Stimulated activated CD8-positive, alpha-beta memory T cell treated with anti-CD3 and anti-CD28 coated beads, Interleukin-7, amount 100 ng/mL, for 48 hours (primary cell): ENCODE data around the gene GPS2.

Experiments used
- DNase-seq, 2 donors: peaks; one replicate each; pipeline ENCODE4 v3.0.0-alpha.2; 2020; ENCODE audit warnings: low read depth in 1 of 2; ENCODE audit errors: extremely low read depth in 1 of 2

Gene GPS2, protein sequence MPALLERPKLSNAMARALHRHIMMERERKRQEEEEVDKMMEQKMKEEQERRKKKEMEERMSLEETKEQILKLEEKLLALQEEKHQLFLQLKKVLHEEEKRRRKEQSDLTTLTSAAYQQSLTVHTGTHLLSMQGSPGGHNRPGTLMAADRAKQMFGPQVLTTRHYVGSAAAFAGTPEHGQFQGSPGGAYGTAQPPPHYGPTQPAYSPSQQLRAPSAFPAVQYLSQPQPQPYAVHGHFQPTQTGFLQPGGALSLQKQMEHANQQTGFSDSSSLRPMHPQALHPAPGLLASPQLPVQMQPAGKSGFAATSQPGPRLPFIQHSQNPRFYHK

DNA sequence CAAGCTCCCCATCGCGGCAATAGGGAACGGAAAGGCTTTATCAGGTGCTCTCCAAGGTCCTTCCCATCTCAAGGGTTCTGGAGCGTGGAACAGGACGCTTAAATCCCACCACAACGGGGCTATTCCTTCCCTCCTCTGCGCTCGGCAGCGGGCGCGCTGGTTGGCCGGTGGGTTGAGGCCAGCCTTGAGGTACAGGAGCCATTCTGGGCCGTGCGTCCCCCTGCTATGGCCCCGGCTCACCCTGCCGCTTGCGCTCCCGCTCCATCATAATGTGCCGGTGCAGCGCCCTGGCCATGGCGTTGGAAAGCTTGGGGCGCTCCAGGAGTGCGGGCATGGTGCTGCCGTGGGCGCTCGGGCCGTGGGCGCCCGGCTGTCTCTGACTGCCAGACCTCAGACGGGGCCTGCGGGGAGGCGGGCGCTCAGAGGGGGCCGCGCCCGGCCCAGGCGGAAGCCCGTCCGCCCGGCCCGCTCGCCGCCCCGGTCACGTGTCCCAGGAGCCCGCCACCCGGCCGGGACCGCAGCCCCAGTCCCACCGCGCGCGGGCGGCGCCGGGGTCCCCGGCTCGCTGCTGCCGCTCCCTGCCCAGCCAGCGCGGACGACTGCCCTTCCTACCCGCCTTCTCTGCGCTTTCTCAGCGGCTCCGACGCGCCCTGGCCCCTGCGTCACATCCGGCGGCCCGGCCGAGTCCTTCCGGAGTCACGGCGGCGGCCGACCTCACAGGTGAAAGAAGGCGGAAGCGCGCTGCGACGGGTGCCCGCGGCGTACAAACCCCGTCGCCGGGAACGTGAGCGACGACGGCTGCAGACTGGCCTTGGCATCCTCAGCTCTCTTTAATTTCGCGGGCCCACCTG is at the start of gene GPS2:
Gene GPS2, minus strand, starts transcription at position 642 of the 851 bp plus-strand sequence. Its CDS starts 308 bp downstream, at position 334.
- peak; percentile 86 to 89 for DNase-seq

- DNase-seq = no peak
Measured at GRCh38 chr17:7363311-7363710, 48.2 kb upstream of the GPS2 start.

GRCh38 chr17:7361906-7362305 is 46.7 kb upstream of the GPS2 start:
- no peak for DNase-seq

- DNase-seq = no peak
Measured at GRCh38 chr17:7357381-7357780, 42.2 kb upstream of the GPS2 start.

DNA sequence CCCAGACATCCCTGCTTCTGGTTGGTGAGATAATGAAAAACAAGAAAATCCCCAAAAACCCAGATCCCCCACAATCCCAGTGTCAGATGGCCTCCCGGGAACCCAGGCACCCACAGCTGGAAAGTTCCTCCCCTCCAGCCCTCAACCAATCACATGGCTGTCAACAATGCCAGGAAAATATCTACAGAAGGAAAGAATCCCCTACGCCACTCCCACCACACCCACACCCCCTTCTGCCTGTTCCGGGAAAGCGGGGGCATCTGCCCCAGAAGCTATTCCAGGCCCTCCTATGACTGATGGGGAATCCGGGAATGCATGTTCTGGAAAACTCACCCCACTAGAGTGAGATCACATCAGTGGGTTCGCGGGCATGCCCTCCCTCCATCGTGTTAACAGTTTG is 41.6 kb upstream of the GPS2 start:
- DNase-seq = no peak

- DNase-seq = peak; percentile 72 to 75
Measured at GRCh38 chr17:7356072-7356549, 41.0 kb upstream of the GPS2 start.

- no peak for DNase-seq
Measured at GRCh38 chr17:7355573-7355972, 40.4 kb upstream of the GPS2 start.

DNA sequence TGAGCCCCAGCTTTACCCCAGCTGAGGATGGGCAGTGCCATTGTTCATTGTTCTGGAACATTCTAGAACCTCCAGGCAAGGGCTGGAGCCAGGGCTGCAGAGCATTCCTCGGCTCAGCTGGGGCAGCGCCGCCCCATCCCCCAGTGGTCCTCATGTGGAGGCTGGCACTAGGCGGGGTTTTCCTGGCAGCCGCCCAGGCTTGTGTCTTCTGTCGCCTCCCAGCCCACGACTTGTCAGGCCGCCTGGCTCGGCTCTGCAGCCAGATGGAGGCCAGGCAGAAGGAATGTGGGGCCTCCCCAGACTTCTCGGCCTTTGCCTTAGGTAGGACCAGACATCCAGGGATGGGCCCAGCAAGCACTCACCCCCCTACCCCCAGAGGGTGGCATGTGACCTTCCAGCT is 39.9 kb upstream of the GPS2 start, which contains the start of gene TMEM95:
Gene TMEM95, plus strand, starts transcription at position 104 of the 400 bp plus-strand sequence. Its CDS starts 49 bp downstream, at position 153.
- no peak for DNase-seq

- peak in 1 of 2 donors; percentile 20 for DNase-seq
Measured at GRCh38 chr17:7354262-7354843, 39.2 kb upstream of the GPS2 start.

DNA sequence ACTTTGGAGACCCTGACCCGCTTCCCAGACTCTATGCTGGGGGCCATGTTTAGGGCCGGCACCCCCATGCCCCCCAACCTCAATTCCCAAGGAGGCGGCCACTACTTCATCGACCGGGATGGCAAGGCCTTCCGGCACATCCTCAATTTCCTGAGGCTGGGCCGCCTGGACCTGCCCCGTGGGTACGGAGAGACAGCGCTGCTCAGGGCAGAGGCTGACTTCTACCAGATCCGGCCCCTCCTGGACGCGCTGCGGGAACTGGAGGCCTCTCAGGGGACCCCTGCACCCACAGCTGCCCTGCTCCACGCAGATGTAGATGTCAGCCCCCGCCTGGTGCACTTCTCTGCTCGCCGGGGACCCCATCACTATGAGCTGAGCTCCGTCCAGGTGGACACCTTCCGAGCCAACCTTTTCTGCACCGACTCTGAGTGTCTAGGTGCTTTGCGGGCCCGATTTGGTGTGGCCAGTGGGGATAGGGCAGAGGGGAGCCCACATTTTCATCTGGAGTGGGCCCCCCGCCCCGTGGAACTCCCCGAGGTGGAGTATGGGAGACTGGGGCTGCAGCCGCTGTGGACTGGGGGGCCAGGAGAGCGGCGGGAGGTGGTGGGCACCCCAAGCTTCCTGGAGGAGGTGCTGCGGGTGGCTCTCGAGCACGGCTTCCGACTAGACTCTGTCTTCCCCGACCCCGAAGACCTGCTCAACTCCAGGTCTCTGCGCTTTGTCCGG is 37.9 kb upstream of the GPS2 start:
- DNase-seq = no peak

- DNase-seq = no peak
Measured at GRCh38 chr17:7352503-7352889, 37.3 kb upstream of the GPS2 start.

GRCh38 chr17:7351665-7352502 is 36.7 kb upstream of the GPS2 start, which contains the start of gene KCTD11:
Gene KCTD11 (plus strand): TSS chr17:7352162.
- DNase-seq = peak; percentile 74 to 80

DNA sequence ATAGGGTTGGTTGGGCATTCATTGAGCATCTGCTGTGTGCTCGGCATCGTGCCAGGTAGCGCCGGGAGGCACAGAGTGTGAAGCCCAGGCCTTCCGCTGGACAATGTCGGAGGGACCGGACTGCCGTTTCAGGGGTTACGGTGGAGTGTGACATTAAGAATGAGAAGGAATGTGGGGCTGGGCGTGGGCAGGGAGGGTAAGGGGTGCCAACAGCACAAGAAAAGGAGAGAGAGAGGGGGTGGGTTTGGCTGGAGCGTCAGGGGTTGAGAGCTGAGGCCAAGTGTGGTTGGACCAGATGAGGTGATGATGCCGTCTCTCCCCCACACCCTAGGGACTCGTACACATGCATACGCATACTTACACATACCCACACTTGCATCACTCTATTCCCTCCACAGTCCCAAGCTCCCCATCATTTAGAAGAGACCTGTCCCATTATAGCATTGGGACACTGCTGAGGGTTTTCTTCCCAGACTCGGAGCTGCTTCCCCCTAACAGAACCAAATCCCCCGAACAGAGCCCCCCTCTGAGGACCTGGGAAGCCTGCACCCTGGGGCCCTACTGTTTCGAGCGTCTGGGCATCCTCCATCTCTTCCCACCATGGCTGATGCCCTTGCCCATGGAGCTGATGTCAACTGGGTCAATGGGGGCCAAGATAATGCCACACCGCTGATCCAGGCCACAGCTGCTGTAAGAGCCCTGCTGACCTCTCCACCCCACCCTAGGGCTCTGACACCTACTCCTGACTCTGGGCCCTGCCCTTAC is 33.5 kb upstream of the GPS2 start:
- no peak for DNase-seq

DNA sequence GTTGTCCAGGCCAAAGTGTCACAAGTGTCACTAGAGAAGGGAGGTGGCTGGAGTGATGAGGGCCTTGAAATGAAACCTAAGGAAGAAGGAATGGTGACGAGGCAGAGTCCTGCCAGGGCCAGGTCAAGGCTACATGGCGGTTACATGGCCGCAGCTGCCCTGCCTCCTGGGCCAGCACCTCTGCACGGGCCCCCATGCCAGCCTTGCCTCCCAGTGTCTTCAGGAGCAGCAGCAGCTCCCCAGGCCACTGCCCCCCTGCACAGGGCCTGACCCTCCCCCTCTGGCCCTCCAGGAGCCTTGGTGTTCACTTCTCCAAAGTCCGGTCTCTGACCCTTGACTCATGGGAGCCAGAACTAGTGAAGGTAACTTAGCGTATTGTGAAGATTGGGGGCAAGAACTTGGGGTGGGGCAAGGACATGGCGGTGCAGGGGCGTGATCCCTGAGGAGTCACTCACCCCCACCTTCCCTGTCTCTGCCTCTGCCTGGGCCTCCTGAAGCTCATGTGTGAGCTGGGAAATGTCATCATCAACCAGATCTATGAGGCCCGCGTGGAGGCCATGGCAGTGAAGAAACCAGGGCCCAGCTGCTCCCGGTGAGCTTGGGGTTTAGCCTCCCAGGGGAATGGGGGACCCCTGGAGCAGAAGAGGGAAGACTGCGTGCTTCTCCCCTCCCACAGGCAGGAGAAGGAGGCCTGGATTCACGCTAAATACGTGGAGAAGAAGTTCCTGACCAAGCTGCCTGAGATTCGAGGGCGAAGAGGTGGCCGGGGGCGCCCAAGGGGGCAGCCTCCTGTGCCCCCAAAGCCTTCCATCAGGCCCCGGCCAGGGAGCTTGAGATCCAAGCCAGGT is 32.7 kb upstream of the GPS2 start:
- DNase-seq = no peak

DNA sequence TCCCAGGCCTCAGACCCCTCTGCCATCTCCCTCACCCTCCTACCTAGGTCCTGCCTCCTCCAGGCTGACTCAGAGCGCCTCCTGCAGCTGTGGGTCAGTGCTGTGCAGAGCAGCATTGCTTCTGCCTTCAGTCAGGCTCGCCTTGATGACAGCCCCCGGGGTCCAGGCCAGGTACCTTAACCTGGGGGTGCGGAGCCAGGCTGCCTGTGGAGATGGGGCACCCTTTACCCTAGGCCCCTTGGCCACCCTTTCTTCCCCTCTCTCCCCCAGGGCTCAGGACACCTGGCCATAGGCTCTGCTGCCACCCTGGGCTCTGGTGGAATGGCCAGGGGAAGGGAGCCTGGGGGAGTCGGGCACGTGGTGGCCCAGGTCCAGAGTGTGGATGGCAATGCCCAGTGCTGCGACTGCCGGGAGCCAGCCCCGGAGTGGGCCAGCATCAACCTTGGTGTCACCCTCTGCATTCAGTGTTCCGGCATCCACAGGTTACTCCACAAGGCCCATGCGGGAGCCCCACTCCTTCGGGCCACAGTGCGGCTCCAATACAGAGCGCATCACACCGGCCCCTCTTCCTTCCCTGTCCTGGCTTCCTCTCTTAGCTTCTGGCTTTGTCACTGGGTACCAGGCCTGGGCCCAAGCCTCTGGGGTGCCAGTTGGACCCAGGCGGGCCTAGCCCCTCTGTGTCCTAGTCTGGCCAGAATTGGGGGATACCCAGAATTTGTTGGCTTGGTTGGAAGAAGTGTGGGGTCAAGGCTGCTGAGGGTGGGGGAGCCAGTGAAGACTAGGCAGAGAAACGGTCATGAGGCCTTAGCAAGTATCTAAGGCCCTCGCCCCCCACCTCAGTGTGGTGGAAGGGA is 31.8 kb upstream of the GPS2 start:
- DNase-seq = no peak

DNA sequence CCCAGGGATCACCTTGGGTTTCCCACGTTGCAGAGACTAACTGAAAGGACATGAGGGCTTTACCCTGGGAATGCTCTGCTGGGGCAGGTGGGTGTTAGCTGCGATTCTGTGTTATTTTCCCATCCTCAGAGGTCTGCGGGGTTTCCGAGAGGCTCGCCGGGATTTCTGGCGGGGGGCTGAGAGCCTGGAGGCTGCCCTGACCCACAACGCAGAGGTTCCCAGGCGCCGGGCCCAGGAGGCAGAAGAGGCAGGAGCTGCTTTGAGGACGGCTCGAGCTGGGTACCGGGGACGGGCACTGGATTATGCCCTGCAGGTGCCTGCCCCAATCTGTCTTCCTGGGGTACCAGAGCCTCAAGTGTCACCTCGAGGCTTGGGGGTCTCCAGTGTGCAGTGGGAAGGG is 28.1 kb upstream of the GPS2 start:
- DNase-seq = no peak

- no peak for DNase-seq
Measured at GRCh38 chr17:7341842-7342241, 26.7 kb upstream of the GPS2 start.
